NCI-H1436 (cell line): ENCODE results near the gene RBM8A.
"Not testable (repeated sequence)": the region's sequence is repeated elsewhere in the genome, so short reads cannot be mapped to it uniquely, and the experiment has no call there.

Source experiments
- DNase-seq: peaks from one replicate; lab custom pipeline; 2025; lab: John Stamatoyannopoulos, UW

RBM8A gene

GRCh38 chr1:145956361-145956760 lies 29.1 kb upstream of the RBM8A start:
- DNase-seq = no peak

- no peak for DNase-seq
These were observed 28.2 kb upstream of the RBM8A start for GRCh38 chr1:145955436-145955835.

- DNase-seq = no peak
These were observed 26.6 kb upstream of the RBM8A start for GRCh38 chr1:145953861-145954260.

- no peak for DNase-seq
These were observed 25.6 kb upstream of the RBM8A start for GRCh38 chr1:145952903-145953302.

GRCh38 chr1:145951526-145951925 lies 24.2 kb upstream of the RBM8A start:
- DNase-seq = no peak

GRCh38 chr1:145949219-145949618 lies 21.9 kb upstream of the RBM8A start:
- DNase-seq = no peak

GRCh38 chr1:145947551-145947950 lies 20.3 kb upstream of the RBM8A start:
- DNase-seq = no peak

GRCh38 chr1:145946477-145946986 lies 19.2 kb upstream of the RBM8A start:
- DNase-seq = no peak

- no peak for DNase-seq
These were observed 17.2 kb upstream of the RBM8A start for GRCh38 chr1:145944532-145944931.

GRCh38 chr1:145942871-145943270 lies 15.6 kb upstream of the RBM8A start:
- DNase-seq = no peak

GRCh38 chr1:145942405-145942804 lies 15.1 kb upstream of the RBM8A start:
- DNase-seq = no peak

- DNase-seq = no peak
These were observed 10.2 kb upstream of the RBM8A start for GRCh38 chr1:145937436-145937835.

- no peak for DNase-seq
These were observed 9.0 kb upstream of the RBM8A start for GRCh38 chr1:145936247-145936646.

GRCh38 chr1:145935708-145936107 lies 8.4 kb upstream of the RBM8A start:
- DNase-seq = no peak

GRCh38 chr1:145932522-145933009 lies 5.3 kb upstream of the RBM8A start:
- DNase-seq = not testable (repeated sequence)

- DNase-seq = no peak
These were observed 796 bp upstream of the RBM8A start for GRCh38 chr1:145927916-145928643.

- DNase-seq = no peak
These were observed 610 bp downstream of the RBM8A start for GRCh38 chr1:145926686-145927062.

GRCh38 chr1:145922266-145922665 lies 5.0 kb downstream of the RBM8A start:
- no peak for DNase-seq

GRCh38 chr1:145920297-145920696 lies 7.0 kb downstream of the RBM8A start:
- DNase-seq = not testable (repeated sequence)

- no peak for DNase-seq
These were observed 8.0 kb downstream of the RBM8A start for GRCh38 chr1:145918992-145919939.

GRCh38 chr1:145918144-145918991 lies 8.9 kb downstream of the RBM8A start, which contains the start of gene PEX11B:
Gene PEX11B, minus strand, starts transcription at chr1:145918717. Its CDS starts 29 bp downstream, at chr1:145918688.
- peak; percentile 73 for DNase-seq

GRCh38 chr1:145917595-145917994 lies 9.7 kb downstream of the RBM8A start:
- DNase-seq = no peak
